ENCODE measurements around the gene GLRX. TPM values are rescaled to one million over a fixed set of nuclear protein-coding genes. Genes with fewer than 3 reads are reported as not detected.

GLRX gene
- total and polyA plus RNA-seq, 2 of the 13 experiments (the other 11 are each of a cell fraction or from before 2014, with no cell fraction given): 63.8 to 499 TPM

GRCh38 chr5:95861221-95861863, 38.8 kb upstream of the GLRX start (continued):
- TF ChIP-seq CSRNP1 (CRISPR knock-in tag; IDR thresholded peaks at IDR 0.05): no peak
- no peak for TF ChIP-seq LRRFIP1 (CRISPR knock-in tag; conservative IDR thresholded peaks at IDR 0.05)
- TF ChIP-seq RXRB (CRISPR knock-in tag; IDR thresholded peaks at IDR 0.05; ENCODE audit: borderline replicate concordance): peak; percentile 52
- TF ChIP-seq NR1H2 (CRISPR knock-in tag; IDR thresholded peaks at IDR 0.05; ENCODE audit: borderline replicate concordance, low read depth): no peak
- TF ChIP-seq ATM (IDR thresholded peaks at IDR 0.05; ENCODE audit: borderline replicate concordance): no peak
- TF ChIP-seq ZNF552 (CRISPR knock-in tag; IDR thresholded peaks at IDR 0.05; ENCODE audit: borderline replicate concordance): no peak
- peak; percentile 89 for TF ChIP-seq FOSL2 (CRISPR knock-in tag; IDR thresholded peaks at IDR 0.05)
- TF ChIP-seq ZNF883 (CRISPR knock-in tag; IDR thresholded peaks at IDR 0.05; ENCODE audit: not compliant biosample characterization): no peak
- TF ChIP-seq SAFB2 (CRISPR knock-in tag; IDR thresholded peaks at IDR 0.05; ENCODE audit: borderline replicate concordance, low read depth): no peak
- peak; percentile 42; the same call in 1 of the 2 replicates for TF ChIP-seq ZNF605 (CRISPR knock-in tag; IDR thresholded peaks at IDR 0.05)
- TF ChIP-seq ARHGAP35 (CRISPR knock-in tag; IDR thresholded peaks at IDR 0.05; ENCODE audit: borderline replicate concordance): no peak
- no peak for TF ChIP-seq ZNF275 (CRISPR knock-in tag; IDR thresholded peaks at IDR 0.05; ENCODE audit: borderline replicate concordance)
- TF ChIP-seq PHF21A (CRISPR knock-in tag; IDR thresholded peaks at IDR 0.05): peak; percentile 91
- TF ChIP-seq SIX1 (CRISPR knock-in tag; IDR thresholded peaks at IDR 0.05; ENCODE audit: borderline replicate concordance): peak; percentile 98
- TF ChIP-seq SNAPC4 (CRISPR knock-in tag; IDR thresholded peaks at IDR 0.05): no peak
- TF ChIP-seq CAMTA2 (CRISPR knock-in tag; IDR thresholded peaks at IDR 0.05; ENCODE audit: borderline replicate concordance): no peak

All from HepG2 (cell line).